Activated CD8-positive, alpha-beta memory T cell treated with anti-CD3 and anti-CD28 coated beads, Interleukin-2, amount 50 U/mL, for 1 hour (primary cell): ENCODE results near the gene PNLIPRP1.

ENCODE experiments used
- DNase-seq: peaks from one replicate; pipeline ENCODE4 v3.0.0-alpha.2; 2020; ENCODE audit errors: extremely low read depth

Gene PNLIPRP1

GRCh38 chr10:116590590-116591444 lies at the start of gene PNLIPRP1:
Gene PNLIPRP1, plus strand, starts transcription at chr10:116590959. Its CDS starts 171 bp downstream, at chr10:116591130.
- DNase-seq = no peak

DNA sequence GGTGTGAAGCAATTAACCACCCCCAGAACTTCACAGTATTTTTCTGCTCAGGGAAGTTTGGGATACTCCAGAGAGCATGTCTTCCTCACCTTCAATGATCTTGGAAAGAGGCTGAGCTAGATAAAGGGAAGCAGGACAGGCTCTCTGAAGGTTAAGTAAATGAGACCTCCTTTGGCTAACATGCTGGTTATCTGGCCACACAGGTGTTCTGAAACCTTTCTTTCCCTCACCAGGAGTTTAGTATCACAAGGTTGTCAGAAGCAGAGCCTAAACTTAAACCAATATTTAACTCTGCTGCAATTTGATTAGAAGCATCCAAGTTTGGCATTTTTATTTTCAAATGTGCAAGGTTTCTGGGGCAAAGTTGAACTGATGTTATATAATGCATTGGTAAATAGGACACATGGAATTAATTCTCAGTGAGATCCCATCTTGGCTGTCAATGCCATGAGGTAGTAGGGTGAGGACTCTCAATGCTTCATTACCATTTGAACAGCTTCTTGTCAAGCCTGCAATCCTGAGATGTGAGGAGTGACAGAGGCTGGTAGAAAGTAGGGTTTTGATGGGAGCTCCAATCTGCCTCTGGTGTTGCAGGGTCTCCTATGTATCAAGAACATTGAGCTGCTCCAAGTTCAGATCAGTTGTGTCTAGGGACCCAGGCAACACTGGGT lies 48.6 kb upstream of the PNLIPRP1 start:
- no peak for DNase-seq

- no peak for DNase-seq
Observed at GRCh38 chr10:116545122-116545521, 45.6 kb upstream of the PNLIPRP1 start.

- DNase-seq = no peak
Observed at GRCh38 chr10:116545756-116546155, 45.0 kb upstream of the PNLIPRP1 start, which contains the start of gene PNLIP. Gene PNLIP, plus strand, starts transcription at chr10:116545931. Its CDS starts 162 bp downstream, at chr10:116546093.

DNA sequence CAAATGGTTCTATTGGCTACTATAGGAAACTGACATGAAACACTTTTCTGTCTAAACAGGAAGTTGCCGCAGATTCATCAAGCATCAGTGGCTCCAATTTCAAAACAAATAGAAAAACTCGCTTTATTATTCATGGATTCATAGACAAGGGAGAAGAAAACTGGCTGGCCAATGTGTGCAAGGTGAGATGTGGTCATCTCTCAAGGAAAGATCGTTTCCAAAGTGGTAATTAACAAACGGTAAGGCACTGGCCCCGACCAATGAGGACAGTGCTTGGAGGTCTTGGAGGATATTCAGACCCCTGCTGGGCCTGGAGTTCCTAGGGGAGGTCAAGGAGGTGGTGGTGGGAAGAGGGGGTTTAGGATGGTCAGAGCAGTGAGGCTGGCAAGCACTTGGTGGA lies 42.5 kb upstream of the PNLIPRP1 start:
- DNase-seq = no peak

DNA sequence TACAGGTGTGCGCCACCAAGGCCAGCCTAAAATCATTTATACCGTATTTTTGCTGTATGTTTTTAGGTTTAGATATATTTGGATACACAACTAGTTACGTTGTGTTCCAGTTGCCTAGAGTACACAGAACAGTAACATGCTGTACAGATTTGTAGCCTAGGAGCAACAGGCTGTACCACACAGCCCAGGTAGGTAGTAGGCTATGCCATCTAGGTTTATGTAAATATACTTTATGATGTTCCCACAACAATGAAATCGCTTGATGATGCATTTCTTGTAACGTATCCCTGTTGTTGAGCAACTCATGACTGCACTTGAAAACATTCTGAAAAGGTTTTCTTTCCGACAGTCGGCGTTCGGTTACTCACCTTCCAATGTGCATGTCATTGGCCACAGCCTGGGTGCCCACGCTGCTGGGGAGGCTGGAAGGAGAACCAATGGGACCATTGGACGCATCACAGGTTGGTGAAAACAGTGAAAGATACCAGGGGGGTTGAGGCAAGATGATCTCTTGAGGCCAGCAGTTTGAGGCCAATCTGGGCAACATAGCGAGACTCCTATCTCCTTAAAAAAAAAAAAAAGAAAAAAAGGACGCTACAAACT lies 37.3 kb upstream of the PNLIPRP1 start:
- DNase-seq = no peak

- no peak for DNase-seq
Observed at GRCh38 chr10:116554628-116555027, 36.1 kb upstream of the PNLIPRP1 start.

GRCh38 chr10:116555880-116556279 lies 34.9 kb upstream of the PNLIPRP1 start:
- DNase-seq = no peak

DNA sequence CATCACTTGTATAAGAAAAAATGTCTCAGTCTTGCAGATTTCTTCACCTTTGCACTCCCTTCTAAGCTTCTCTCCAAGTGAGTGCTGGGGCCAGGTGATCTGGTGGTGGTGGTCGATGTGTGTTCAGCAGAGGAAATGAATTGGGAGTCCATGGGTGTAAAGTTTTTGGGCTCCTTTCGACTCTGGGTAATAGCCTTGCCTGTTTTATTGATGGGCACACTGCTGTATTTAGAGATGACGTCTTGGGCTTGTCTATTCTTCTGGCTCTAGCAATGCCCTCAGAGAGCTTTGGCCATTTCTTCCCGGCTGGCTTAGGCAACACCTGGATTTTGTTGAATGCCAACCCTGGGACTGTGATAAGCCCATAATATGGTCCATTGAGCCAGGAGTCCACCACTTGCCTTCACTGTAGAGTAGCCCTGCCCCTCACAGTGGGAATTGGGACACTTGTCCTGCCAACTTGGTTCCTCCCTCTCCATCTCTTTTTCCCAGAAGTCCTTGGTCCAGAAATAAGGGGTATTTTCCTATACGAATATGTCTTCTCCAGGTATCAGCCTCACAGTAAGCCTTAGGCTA lies 33.4 kb upstream of the PNLIPRP1 start:
- DNase-seq = no peak

DNA sequence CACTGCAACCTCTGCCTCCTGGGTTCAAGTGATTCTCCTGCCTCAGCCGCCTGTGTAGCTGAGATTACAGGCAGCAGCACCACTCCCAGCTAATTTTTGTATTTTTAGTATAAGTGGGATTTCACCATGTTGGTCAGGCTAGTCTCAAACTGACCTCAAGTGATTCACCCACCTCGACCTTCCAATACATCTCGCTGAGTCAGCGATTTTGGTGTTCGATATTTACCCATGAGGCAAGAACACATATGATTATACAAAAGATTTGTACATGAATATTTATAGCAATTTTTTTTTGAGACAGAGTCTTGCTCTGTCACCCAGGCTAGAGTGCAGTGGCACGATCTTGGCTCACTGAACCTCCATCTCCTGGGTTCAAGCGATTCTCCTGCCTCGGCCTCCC lies 25.2 kb upstream of the PNLIPRP1 start:
- no peak for DNase-seq

- DNase-seq = no peak
Observed at GRCh38 chr10:116566932-116567331, 23.8 kb upstream of the PNLIPRP1 start.

DNA sequence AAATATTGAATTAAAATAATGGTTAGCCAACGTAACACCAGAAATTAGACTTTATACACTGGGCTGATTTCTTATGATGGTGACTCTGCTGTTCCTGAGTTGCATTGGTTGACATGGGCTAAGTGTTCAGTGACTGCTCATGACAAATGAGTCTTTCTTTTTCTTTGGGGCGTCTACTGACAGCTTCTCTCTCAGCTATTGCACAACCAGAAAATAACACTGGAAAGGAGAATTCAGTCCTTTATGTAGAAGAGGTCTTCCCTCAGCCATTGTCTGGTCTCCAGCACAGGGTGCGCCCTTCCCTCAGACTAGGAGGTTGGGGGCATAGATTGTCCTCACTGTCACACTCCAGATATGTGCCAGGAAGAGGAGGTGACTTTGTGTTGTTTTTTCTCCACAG lies 23.4 kb upstream of the PNLIPRP1 start:
- no peak for DNase-seq

GRCh38 chr10:116574797-116575196 lies 16.0 kb upstream of the PNLIPRP1 start:
- DNase-seq = no peak

GRCh38 chr10:116587878-116588591 lies 2.7 kb upstream of the PNLIPRP1 start:
- no peak for DNase-seq

GRCh38 chr10:116588995-116589394 lies 1.8 kb upstream of the PNLIPRP1 start:
- DNase-seq = no peak

GRCh38 chr10:116589926-116590325 lies 833 bp upstream of the PNLIPRP1 start:
- no peak for DNase-seq

- DNase-seq = no peak
Observed at GRCh38 chr10:116593139-116593740, 2.5 kb downstream of the PNLIPRP1 start.

DNA sequence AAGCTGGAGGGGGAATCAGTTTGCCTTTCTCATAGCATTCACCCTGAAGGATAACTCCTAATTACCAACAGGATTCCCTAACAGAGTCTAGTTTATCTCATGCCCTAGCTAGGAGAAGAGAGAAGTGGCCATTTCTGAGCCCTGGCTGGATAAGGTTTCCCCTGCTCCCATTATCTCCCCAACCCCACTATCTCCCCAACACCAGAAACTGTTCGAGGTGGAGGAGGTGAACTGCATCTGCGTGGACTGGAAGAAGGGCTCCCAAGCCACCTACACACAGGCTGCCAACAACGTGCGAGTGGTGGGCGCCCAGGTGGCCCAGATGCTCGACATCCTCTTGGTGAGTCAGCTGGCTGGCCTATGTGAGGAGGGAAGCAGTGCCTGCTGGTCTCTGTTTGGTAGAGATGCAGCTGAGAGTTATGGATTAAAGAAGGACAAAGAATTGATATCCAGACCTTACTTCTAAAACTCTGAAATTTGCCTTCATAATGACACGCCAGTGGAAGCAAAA lies 3.8 kb downstream of the PNLIPRP1 start:
- no peak for DNase-seq

DNA sequence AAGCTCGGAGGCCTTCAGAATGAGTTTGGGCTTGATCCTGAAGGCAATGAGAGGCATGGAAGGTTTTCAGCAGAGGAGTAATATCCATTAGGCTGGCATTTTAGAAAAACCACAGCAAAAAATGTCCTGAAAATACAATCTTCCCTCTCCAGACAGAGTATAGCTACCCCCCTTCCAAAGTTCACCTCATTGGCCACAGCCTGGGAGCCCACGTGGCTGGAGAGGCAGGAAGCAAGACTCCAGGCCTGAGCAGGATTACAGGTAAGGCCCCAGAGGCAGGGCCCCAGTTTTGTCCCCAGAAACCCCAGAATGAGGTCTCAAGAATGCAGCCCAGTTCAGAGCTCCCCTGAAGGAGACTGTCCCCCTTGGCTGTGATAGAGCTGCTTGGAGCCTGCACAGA lies 5.3 kb downstream of the PNLIPRP1 start:
- DNase-seq = no peak

- DNase-seq = no peak
Observed at GRCh38 chr10:116597543-116597942, 6.8 kb downstream of the PNLIPRP1 start.

- no peak for DNase-seq
Observed at GRCh38 chr10:116598329-116598728, 7.6 kb downstream of the PNLIPRP1 start.
